HG02852 (cell line): Measurements from ENCODE around the gene GMDS.

Experiments
- ATAC-seq: cut with Tn5 transposase; IDR thresholded peaks from one replicate; pipeline ENCODE4 v1.9.1; 2021; ENCODE audit warnings: mild to moderate bottlenecking, moderate library complexity; ENCODE audit not compliant: unreplicated experiment

Gene GMDS

DNA sequence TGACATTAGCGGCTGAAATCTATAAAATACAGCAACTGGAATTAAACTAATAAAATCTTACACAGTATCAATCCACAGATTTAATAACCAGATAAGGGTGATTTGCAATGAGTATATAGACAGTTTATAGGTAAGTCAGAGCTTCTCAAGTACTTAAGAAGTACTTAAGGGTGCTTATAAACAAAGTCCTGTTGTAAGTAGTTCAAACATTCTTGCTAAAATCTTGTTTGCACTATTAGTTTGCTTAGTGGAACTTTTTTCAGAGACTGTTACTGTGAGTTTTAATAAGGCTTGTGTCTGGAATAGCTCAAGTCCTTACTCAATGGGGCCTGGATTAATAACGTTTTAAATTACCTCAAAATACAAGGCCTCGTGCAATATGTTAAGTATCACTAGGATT lies 240.5 kb downstream of the GMDS start:
- ATAC-seq, result no peak

DNA sequence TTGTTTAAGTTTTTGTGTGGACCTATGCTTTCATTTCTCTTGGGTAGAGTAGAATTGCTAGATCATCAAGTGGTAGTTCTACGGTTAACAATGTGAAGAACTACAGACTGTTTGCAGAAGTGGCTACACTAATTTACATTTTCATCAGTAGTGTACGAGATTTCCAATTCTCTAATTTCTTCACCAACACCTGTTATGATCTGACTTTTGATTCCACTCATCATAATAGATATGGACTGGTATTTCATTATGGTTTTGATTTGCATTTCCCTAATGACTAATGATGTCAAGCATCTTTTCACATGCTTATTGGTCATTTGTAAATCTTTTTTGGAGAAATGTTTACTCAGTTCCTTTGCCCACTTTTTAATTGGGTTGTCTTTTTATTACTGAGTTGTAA lies 244.4 kb downstream of the GMDS start:
- ATAC-seq, result no peak

DNA sequence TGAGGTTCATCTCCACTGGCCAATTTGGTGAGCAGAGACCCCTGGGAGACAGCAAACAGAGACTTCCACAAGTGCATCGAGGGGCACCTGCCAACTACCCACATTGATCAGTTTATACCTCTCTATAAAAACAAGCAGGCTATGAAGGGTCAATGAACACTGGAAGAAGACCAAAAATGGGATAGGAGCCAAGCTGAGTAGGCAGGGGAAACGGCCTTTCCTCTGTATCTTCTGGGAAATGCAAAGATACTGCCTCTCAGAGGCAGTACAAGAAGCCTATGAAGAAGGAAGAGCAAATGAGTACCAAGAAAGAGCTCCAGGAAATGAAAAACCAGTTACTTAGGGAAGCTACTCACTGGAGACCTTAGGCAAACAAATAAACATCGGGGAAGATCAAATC lies 247.7 kb downstream of the GMDS start:
- no peak for ATAC-seq

DNA sequence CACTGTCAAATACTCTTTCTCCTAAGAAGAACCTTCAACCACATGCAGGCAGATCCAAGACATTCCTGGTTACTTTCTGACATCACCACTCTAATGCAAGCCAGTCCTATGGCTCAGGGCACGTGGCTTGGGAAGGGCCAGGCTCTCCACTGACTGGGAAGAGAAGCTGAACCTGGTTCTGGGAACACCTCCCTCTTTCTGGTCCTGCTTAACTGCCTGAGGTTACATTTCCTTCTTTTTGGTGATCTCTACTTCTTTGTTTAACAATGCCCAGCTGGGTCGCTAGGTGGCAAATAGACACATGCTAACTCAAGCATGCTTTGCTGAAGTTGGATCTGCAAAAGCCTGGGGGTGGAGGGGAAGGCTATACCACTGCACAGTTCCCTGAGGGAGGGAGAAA lies 249.8 kb downstream of the GMDS start:
- no peak for ATAC-seq

DNA sequence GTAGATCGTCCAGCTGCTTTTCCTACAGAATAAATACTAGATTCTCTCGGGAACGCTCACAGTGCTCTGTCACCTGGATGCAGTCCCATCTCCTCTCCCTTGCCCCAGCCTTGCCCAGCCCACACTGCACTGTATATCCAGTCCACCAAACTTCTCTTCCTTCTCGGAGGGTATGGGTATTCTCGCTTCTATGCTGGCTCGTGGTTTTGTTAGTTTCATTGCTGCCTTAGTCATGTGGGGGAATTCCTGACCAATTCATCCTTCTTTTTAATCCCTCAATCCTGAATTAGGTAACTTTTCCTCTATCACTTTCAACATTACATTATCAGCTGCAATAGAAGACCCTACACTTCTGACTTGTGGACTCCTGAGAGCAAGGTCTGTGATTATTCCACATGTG lies 252.4 kb downstream of the GMDS start:
- no peak for ATAC-seq

DNA sequence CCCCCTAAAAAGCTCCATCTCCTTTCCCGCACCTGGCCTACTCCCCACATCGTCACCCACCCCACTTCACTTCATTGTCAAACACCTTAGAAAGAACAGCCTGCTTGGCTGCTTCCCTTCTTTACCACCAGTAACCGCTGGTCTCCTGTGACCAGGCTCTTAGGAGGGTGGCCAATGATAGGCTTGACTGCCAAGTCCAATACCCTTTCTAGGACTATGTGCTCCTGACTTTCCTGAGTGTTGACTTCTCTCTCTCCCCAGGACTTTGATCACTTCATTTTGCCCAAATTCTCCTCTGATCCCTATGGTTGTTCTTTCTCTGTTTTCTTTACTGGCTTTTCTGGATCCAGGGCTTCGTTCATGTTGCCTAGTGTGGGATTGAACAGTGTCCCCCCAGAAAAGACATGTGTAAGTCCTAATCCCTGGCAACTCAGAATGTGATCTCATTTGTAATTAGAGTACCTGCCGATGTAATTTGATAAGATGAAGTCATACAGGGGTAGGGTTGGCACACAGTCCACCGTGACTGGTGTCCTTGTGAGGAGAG lies 254.0 kb downstream of the GMDS start:
- no peak for ATAC-seq

DNA sequence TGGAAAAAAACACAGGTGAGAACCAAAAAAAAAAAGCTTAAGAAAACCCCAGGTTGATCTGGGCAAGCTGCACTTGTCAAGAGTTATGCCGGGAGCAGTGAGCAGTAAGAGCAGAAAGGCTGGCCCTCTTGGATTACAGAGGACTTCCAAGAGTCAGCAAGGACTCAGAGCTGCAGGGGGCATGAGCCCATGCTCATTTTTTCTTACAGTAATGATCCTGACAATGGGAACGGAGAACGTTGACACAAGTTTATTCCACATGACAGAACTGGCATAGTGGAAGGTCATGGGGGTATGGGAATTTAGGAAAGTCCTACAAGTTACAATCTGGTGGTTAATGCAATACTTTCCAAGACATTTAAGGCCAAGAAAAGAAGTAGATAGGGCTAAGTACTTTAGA lies 256.6 kb downstream of the GMDS start:
- no peak for ATAC-seq

DNA sequence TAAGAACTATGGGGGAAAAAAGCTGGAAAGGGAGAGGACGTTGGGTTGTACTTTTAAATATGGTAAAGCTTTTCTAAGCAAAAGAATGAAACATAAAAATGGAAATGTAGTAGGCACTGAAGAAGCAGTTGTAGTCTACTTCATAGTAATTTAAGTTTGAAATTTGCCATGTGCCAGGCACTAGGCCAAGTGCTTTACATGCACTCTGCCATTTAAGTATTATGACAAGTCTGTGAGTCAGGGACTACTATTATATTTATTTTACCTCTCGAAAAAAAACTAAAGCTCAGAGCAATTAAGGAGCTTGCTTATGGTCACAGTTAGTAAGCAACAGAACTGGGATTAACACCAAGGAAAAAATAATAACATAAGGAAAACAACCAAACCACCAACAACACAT lies 257.8 kb downstream of the GMDS start:
- ATAC-seq, result no peak

DNA sequence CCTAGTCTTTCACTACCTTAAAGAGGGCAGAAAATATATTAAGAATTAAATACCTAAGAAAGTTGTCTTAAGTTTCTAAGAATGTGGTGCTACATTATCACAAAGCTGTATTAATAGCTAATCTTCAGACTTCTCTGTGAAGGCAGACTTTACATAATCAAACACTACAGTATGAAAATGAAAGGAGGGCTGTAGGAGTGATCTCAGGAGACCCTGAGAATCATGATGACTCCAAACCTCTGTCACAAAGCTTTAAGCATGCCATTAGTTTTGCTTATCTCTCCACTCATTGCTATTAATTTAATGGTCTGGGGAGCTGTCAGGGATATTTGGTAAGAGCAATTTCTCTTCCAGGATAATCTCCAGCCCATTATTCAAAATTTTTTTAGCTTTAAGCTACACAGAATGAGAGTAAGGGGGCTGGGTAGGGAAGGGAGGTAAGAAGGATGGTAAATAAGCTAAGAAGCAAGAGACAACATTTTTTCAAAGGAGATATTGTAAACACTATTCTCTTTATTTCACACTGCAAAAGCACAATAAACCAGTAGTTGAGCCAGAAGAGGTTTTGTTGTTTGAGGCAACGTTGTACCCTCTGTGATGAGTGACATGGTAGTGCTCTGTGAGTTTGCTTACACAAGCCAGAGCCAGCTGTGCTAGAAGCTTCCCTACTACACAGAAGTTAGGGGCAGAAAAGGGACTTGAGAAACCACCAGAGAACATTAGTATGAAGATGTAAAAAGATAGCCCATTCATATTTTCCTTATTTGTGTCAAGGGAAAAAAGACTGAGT lies 258.8 kb downstream of the GMDS start:
- ATAC-seq, result no peak

DNA sequence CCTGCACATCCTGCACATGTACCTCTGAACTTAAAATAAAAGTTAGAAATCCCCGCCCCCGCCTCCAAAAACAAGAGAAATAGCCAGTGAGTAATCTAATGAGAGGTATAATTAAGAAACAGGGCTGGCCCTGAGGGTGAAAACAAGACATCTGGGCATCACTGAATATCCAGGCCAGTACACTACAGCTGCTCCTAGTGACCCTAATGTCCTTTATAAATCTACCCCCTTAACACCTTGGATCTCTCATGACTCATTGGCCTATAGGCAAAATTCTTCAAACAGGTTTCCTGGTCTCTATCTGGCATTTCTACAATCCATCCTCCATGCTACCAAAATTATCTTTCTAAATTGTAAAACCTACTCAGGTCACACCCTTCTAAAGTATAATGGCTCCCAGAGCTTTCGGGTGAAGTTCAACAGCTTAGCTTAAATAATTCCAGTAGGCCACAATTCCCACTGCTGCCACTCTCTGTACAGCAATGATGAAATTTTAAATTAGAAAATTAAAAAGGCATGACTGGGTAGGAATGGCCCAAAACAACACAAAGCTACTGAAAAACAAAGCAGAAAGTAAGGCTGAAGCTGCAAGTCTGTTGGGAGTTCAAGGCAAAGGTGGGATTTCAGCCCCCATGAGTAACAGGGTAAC lies 260.9 kb downstream of the GMDS start:
- no peak for ATAC-seq

DNA sequence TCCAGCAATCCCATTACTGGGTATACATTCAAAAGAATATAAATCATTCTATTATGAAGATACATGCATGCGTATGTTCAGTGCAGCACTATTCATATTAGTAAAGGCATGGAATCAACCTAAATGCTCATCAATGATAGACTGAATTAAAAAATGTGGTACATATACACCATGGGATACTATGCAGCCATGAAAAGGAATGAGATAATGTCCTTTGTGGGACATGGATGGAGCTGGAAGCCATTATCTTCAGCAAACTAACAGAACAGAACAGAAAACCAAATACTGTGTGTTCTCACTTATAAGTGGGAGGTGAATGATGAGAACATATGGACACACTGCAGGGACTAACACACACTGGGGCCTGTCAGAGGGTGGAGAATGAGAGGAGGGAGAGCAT lies 261.6 kb downstream of the GMDS start:
- ATAC-seq, result no peak

DNA sequence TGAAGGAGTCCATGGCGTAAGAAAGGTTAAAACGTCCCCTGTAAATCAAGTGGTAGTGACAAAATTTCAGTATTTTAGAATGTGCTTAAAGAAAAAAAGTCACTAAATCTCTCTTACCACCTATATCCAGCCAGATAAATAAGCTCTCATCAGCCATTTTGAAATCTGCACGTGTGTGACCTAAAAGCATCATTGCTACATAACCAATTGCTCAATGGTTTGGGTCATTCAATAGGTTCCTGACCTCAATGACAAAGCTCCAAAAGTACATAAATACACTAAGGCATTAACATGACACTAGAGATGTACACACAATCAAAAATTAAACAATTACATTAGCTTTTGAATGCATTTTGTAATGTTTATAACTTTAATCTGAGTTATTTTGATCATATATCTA lies 272.4 kb downstream of the GMDS start:
- ATAC-seq, result no peak

DNA sequence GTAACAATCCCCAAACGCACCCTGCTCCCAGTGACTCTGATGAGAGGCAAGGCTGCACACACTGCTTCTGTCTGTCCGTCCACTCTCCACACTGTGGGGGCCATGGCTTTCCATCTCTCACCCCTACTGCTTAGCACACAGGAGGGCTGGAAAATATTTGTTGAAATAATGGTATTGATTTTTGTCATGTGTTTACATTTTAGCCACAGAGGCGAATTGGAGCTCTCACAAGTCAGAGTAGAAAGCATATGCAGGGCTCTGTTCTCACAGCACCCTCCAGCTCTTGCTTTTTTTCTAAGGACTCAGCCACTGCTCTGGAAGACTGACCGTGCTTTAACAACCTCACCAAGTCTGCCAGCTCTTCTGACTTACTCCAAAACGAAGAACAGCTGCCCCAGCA lies 273.8 kb downstream of the GMDS start:
- ATAC-seq, result no peak

DNA sequence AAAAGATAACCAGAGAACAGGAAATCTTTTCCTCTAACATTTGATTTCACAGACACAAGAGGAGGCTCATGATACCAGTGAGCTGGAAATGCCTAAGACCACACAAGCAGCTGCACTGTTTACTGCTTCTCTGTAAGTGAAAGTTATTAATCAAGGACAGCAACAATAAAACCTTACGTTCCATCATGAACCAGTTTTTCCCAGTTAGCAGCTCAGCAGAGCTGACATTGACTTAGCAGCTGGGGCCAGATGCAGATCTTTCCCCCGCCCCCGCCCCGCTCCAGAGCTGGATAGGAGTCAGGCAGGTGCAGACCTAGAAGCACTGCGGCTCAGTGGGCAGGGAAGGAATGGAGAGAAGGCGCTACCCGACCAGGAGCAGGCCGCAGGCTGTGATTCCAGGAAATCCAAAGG lies 275.2 kb downstream of the GMDS start:
- no peak for ATAC-seq

DNA sequence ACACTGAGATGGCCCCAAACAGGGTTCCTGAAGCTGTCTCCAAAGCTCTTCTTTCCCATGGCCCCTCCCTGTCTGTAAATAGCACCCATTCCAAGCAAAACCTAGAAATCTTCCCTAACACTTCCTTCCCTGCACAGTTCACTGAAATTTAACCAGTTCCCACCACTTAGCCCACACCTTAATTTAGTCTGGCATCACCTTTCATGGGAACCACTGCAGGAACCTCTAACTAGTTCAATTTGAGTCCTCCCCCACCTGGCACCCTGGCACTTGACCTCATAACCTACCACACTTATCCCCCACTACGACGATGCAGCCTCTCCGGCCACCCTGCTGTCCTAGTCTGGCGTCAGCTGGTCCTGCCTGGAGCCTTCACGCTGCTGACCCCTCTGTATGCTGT lies 278.7 kb downstream of the GMDS start:
- ATAC-seq, result no peak

DNA sequence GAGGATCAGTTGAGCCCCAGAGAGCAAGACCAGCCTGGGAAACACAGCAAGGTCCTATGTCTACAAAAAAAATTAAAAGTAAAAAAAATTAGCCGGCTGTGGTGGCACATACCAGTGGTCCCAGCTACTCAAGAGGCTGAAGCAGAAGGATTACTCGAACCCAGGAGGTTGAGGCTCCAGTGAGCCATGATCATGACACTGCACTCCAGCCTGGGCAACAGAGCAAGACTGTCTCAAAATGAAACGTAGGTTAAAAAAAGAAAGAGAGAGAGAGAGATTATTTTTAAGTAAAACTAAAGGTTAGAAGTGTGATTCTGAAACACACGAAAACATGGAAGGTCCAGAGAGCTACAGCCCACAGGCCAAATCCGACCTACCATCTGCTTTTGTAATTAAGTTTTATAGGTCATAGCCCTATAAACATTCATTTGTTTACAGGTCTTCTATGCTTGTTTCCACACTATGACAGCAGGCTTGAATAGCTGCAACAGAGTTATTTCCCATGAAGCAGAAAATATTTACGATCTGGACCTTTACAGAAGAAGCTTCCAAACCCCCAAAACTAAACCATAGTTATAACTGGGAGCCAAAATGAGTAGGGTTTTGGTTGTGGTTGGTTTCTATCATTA lies 279.7 kb downstream of the GMDS start:
- no peak for ATAC-seq

DNA sequence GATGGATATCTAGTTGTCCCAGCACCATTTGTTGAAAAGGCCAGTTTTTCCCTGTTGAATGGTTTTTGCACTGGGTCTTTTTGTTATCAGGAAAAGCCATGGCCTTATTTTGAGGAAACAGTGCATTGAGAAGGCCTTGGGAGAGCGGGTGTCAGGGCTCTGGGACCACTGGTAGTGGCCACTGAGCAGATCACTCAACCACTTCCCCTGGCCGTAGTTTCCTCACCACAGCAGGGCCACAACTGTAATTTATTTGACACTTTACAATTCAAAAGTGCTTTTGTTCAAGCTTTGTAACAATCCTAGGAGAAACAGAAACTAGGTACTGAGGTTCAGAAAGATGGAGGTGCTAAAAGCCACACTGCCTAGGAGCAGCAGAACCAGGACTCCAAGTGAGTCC lies 281.8 kb downstream of the GMDS start:
- no peak for ATAC-seq

DNA sequence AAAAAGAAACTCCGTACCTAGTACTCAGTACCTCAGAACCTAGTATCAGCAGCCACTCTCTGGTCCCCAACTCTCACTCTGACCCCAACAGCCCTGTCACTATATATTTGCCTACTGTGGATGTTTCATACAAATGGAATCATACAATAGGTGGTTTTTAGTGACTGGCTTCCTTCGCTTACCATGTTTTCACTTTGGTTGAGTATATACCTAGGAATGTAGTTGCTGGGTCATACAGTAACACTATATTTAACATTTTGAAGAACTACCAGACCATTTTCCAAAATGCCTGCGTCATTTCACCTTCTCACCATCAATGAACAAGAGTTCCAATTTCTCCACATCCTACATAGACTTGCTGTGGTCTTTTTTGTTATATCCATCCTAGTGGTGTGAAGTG lies 283.2 kb downstream of the GMDS start:
- ATAC-seq, result no peak

DNA sequence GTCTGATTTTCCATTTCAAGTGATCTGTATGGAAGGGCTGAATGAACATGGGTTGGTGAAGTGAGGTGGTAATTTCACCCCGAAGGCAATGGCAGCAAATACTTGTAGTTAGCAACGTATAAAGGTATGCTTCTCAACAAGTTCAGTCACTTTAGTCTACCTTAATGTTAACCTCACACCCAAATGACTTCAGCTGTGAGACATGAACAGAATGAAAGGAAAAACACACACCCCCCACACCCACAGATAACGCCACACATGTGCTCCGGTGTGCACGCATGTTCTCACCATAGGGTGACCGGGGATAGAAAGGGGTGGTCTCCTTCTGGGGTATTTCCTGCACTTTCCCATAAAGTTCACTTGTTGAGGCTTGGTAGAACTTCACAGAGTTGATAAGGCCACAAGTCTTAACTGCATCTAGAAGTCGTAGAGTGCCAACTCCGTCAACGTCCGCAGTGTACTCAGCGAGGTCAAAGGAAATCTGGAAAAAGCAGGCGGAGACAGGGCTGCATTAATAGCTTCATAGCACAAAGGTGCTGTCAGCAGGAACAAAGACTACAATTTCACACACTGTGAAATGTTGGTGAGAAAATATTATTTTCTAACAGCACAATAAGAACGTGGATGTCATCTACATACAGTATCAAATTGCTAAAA lies 284.8 kb downstream of the GMDS start:
- ATAC-seq, result no peak

DNA sequence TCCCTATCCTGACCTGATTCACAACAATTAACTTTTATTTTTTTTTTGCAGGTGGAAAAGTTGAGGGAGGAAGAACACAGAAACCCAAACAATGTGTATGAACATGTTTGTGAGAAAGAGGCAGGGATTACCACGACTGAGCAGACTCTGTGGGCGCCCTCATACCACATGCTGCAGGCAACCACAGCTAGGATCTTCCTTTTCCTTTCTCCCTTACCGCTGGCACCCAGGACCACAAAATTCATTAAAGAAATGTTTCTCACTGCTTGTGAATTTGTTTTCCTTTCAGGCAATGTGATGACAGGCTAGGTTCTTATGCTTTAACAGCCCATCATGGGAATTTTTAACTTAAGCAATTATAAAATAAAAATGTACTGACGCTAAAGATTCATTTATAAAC lies 287.1 kb downstream of the GMDS start:
- ATAC-seq, result no peak

DNA sequence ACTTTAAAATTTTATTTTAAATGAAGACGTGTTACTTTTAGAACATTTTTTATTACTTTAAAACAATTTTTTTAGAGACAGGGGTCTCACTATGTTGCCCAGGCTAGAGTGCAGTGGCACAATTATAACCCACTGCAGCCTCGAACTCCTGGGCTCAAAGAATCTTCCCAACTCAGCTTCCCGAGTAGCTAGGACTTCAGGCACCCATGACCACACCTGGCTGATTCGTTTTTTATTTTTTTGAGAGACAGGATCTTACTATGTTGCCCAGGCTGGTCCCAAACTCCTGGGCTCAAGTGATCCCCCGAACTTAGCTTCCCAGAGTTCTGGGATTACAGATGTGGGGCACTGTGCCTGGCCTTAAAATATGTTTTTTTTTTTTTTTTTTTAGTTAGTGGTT lies 287.7 kb downstream of the GMDS start:
- ATAC-seq, result no peak
